ENCODE results near the gene AHR.
A peak's percentile ranks its signal among the peaks of the same experiment; 100 is the strongest.
"Not testable (repeated sequence)": the region's sequence is repeated elsewhere in the genome, so short reads cannot be mapped to it uniquely, and the experiment has no call there.

Gene AHR

GRCh38 chr7:17342756-17343155 is 44.3 kb downstream of the AHR start:
- DNase-seq = no peak

DNA sequence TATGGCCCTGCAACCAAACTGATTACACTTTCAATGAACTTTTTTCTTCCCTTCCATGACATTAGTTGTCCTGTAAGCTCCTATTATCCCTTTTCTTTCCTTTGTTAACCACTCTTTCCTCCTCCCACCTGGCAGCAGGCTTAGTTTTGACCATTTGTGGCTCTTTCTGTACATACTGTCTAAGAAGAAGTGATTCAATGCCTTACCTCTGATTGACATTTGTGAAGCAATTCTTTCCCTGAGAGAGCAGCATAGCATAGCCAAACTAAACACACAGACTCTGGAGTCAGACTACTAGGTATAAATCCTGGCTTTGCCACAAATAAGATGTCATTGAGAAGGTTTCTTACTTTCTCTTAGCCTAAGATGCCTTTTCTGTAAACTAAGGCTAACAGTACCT is 48.9 kb downstream of the AHR start:
- no peak for DNase-seq

DNA sequence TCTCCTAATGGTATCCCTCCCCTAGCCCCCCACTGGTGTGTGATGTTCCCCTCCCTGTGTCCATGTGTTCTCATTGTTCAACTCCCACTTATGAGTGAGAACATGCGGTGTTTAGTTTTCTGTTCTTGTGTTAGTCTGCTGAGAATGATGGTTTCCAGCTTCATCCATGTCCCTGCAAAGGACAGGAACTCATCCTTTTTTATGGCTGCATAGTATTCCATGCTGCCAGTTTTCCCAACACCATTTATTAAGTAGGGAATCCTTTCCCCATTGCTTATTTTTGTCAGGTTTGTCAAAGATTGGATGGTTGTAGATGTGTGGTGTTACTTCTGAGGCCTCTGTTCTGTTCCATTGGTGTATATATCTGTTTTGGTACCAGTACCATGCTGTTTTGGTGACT is 50.5 kb downstream of the AHR start:
- DNase-seq = not testable (repeated sequence)

DNA sequence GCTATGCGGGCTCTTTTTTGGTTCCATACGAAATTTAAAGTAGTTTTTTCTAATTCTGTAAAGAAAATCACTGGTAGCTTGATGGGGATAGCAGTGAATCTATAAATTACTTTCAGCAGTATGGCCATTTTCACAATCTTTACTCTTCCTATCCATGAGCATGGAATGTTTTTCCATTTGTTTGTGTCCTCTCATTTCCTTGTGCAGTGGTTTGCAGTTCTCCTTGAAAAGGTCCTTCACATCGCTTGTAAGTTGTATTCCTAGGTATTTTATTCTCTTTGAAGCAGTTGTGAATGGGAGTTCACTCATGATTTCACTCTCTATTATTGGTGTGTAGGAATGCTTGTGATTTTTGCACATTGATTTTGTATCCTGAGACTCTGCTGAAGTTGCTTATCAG is 51.9 kb downstream of the AHR start:
- not testable (repeated sequence) for DNase-seq

DNA sequence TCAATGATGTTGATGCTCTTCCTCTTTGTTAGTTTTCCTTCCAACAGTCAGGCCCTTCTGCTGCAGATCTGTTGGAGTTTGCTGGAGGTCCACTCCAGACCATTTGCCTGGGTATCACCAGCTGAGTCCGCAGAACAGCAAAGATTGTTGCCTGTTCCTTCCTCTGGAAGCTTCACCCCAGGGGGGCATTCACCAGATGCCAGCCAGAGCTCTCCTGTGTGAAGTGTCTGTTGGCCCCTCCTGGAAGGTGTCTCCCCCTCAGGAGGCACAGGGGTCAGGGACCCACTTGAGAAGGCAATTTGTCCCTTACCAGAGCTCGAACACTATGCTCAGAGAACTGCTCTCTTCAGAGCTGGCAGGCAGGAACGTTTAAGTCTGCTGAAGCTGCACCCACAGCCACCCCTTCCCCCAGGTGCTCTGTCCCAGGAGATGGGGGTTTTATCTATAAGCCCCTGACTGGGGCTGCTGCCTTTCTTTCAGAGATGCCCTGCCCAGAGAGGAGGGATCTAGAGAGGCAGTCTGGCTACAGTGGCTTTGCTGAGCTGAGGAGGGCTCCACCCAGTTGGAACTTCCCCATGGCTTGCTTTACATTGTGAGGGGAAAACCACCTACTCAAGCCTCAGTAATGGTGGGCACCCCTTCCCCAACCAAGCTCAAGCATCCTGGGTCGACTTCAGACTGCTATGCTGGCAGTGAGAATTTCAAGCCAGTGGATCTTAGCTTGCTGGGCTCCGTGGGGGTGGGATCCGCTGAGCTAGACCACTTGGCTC is 55.4 kb downstream of the AHR start:
- not testable (repeated sequence) for DNase-seq

GRCh38 chr7:17354473-17354872 is 56.0 kb downstream of the AHR start:
- no peak for DNase-seq

DNA sequence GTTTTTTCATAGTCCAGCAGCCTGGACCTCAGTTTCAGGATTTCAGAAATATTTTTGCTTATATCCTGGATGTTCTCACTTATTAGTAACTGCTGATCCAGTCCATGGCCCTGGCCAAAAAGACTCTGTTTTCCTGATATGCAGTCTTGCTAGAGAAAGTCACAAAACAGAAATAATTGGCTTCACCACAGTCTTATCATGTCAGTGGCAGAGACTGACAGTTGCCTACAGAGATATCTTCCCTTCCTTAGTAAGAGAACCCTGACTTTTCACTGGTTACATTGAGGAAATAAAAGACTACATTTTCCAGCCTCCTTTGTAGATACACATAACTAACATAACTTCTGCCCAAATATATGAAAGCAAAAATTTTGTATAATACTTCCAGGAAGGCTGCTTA is 56.6 kb downstream of the AHR start:
- no peak for DNase-seq

DNA sequence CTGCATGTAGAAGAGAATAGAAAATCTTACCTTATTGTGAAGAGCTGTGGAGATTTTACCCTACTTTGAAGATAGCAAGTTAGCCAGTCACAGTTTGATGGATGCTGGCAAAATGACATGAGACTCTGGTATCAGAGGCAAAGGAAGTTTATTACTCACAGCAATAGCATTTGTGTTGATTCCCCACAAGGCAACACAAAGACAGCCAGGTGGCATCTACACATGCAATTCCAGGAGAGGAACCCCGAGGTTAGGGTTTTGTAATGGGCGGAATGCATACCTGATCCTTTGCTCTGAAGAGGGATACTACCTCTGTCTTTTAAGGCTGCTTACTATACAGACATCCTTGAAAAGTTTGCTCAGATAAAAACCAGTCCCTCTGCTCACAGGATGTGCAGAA is 59.5 kb downstream of the AHR start:
- DNase-seq = no peak

DNA sequence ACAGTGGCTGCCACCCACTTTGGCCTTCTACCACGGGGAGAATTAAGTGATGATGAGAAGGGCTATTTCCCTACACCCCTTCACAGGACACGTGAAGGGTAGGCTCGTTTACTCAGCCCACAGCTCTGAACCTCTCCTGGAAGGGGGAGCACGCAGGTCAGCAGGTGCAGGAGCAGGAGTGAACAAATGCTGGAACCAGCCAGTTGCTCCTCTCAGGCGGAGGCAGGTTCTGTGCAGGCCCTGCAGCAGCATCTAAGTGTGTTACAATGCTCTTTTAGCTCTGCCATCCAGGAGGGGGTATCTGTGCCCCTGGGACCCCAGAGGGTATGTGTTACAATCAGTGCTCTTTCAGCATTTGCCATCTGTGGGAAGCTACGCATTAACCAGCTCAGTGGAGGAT is 61.2 kb downstream of the AHR start:
- no peak for DNase-seq

GRCh38 chr7:17362439-17363105 is 64.1 kb downstream of the AHR start:
- DNase-seq = no peak

DNA sequence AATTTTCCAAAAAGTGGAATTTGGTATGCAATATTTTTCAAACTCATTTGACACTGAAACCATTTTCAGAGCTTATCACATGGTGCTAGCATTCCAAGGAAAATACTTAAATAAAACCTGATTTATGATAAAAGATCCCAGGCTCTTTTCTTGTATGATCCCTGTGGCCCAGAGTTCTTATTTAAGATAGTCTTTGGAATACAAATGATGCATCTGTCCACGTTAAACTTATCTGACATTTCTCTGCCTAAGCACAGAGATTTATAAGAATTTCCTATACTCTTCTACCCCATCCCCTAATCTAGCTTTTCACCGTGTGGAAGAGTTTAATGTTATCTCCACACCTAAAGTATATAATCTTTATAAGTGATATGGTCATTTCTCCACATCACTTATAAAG is 66.2 kb downstream of the AHR start:
- DNase-seq = no peak

DNA sequence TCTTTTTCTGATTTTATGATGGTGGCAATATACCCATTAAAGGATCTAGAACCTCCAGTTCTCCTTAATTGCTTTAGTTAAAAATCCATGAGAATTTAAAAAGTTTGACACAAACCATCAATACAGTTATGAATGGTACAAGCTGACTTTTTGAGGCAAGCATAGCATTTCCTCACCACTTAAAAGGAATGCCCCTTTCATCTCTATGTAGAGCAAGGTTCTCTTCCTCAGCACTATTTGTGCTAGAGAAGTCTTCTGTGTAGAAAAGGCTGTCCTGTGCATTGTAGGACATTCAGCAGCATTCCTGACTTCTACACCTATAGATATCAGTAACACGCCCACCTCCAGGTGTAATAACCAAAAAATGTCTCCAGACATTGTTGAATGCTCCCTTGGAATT is 67.3 kb downstream of the AHR start:
- DNase-seq = no peak

GRCh38 chr7:17367502-17367901 is 69.0 kb downstream of the AHR start:
- DNase-seq = no peak

DNA sequence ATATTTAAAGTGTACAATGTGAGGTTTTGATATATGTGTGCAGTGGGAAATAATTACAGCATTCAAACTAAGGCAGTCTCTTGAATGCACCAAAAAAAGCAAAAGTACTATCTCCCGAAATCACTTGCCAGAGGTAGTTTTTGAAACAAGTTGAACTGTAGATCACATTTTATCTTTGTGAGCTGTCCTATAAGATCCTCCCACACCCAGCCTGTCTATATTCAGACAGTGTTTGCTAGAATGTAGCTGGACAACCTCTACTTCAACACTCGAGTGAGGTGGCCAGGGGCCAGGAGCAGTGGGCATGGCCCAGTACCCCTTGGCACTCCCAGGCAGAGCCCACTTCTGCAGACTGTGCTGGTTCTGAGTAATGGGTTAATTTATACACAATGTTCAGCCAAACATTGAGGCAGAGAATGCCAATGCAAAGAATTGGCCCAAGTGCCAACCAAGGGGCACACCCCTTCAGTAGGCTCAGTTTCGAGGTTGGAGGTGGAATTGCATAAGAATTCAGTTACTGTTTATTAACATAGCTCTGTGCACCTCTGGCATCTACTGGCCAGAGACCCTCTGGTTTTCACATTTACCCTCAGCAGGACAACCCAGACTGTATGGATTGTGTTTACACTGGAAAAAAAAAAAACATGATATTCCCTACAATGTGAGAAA is 70.5 kb downstream of the AHR start:
- DNase-seq = no peak

- peak; percentile 84 for DNase-seq
These were observed 71.4 kb downstream of the AHR start for GRCh38 chr7:17369691-17370426.

DNA sequence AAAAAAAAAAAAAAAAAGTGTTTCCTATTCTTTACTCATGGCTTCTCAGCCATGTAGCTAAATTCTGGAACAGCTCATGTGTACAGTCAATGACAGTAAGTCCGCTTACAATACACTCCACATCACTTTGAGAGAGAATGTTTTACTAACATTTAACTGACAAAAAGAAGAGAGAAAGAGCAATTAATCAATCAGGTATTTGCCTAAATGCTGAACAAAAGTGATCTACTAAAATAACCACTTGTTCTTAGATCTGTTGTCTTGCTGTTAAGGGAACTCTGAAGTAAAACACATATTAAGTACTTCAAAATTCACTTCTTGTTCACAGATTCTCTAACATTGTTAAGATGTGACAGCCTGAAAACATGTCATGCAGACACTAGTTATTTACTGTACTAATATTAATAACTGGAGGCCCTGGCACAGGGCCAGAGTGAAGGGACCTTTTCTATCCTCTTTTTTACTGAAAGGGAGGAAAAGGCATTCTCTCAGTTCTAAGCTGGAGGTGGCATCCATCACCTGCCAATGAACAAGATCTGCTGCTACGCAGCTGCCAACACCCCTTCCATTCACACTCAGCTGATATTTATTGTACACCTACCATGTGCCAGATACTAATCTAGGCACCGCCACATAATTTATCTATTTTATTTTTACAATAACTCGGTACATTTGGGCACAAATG is 72.6 kb downstream of the AHR start:
- DNase-seq = no peak

GRCh38 chr7:17371671-17372524 is 73.4 kb downstream of the AHR start:
- DNase-seq = no peak

DNA sequence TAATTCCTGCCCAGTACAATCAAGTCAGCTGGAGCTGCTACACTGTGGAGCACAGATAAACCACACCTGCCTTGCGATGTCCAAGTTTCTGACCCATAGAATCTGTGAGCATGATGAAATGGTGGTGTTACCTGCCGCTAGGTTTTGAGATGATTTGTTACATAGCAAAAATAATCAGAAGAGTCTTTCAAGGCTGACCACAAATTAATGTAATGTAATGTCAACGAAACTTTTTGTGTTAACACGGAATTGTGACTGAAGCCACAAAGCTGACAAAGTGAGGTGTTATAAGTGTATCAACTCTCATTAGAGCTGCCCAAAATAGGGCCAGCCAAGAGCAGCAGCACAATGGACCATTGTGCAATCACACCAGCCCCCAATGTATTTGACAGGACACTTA is 75.7 kb downstream of the AHR start:
- no peak for DNase-seq

- no peak for DNase-seq
These were observed 76.2 kb downstream of the AHR start for GRCh38 chr7:17374654-17375053.

DNA sequence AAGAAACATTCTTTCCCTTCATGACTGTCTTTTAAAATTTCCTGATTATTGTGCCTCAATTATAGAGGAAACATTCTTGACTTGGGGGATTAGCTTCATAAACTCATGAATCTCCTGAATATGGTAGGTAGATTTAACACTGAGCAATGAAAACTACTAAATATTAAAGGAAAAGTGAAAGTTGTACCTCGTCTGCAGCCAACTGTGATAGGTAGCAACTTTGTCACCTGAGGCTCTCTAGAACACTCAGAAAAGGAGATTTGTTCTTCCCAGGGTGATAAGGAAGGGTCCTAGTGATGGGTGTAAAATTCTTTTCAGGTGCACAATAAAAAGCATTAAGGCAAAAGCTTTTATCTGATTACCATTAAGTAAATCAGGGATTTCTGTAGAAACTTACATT is 78.1 kb downstream of the AHR start:
- DNase-seq = no peak

- no peak for DNase-seq
These were observed 82.5 kb downstream of the AHR start for GRCh38 chr7:17380736-17381662.
